ENCODE measurements around the gene GPX8.

Gene GPX8

GRCh38 chr5:55136521-55136920, 23.4 kb upstream of the GPX8 start:
- Histone ChIP-seq H3K9me3 (ENCODE audit: control extremely low read depth in 1 of 5, control insufficient read depth in 4 of 5, insufficient read depth in 2 of 5, low read depth in 1 of 5, low read length in 4 of 5) (peaks cover 0 to 2% (median 0%) of the 10 kb centered on the region in 5 experiments), H3K27me3 (replicated peaks in 2 of 5; ENCODE audit: control insufficient read depth in 4 of 5, insufficient read depth in 5 of 5, low read length in 4 of 5) (no peaks in the 10 kb centered on the region), H3K4me3 (ENCODE audit: control insufficient read depth in 1 of 7, extremely low read depth in 1 of 7, insufficient read depth in 4 of 7, low read depth in 2 of 7, low read length in 6 of 7) (no peak overlapping the region), H3K27ac (ENCODE audit: insufficient read depth in 1 of 2, low read depth in 1 of 2, low read length in 2 of 2, poor library complexity in 1 of 2, severe bottlenecking in 2 of 2) (no peak overlapping the region), H3K36me3 (ENCODE audit: control insufficient read depth in 4 of 4, insufficient read depth in 4 of 4, low read length in 3 of 4) (no peaks in the 10 kb centered on the region), H3K4me1 (ENCODE audit: control extremely low read depth in 1 of 4, control insufficient read depth in 4 of 4, insufficient read depth in 4 of 4, low read length in 3 of 4) (no peaks in the 10 kb centered on the region)
- WGBS (ENCODE audit: insufficient coverage) = 100% methylated on average over 3 of the region's 3 CpGs
- ChIA-PET CTCF (interaction anchor here (3.1 kb wide), 1 partner anchor 10 kb away, joined by 8 read pairs; no protein-coding TSS in a partner anchor), POLR2A (no interaction called here)
- DNase-seq = no peak

DNA sequence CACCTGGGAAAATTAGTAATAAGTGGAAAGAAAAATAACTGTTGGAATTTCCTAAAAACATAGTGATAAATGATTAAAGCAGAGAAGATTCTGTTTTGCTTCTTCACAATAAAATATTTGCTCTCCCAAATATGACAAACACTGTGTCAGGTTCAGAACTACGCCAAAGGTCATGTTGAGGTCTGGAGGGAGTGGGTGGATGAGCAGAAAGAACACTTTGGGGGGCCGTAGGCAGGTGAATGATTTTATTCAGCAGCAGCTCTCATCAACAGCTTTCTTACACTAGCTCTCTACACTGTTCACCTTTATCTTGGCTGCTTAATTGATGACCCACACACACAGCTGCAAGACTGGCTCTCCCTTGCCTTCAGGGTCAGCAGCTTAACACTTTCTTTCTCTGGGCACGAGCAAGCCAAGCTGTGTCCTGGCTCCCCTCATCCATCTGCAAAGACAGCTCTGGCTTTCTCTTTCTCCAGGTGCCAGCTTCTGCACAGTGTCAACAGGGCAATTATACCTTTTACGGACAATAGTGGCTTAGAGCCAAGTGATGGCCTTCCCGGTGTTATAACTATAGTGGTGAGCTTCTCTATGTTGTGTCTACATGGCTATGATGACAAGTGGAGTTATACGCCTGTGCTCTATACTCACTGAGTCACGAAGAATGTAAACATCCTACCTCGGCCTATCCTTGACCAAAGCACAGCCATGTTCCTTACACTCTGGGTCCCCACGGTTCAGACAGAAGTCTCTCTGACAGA, 18.9 kb upstream of the GPX8 start:
- Histone ChIP-seq H3K27ac (ENCODE audit: insufficient read depth in 1 of 2, low read depth in 1 of 2, low read length in 2 of 2, poor library complexity in 1 of 2, severe bottlenecking in 2 of 2) (no peak overlapping the region), H3K27me3 (replicated peaks in 2 of 5; ENCODE audit: control insufficient read depth in 4 of 5, insufficient read depth in 5 of 5, low read length in 4 of 5) (peaks cover 0 to 3% (median 0%) of the 10 kb centered on the region in 5 experiments), H3K9me3 (ENCODE audit: control extremely low read depth in 1 of 5, control insufficient read depth in 4 of 5, insufficient read depth in 2 of 5, low read depth in 1 of 5, low read length in 4 of 5) (no peaks in the 10 kb centered on the region), H3K4me3 (ENCODE audit: control insufficient read depth in 1 of 7, extremely low read depth in 1 of 7, insufficient read depth in 4 of 7, low read depth in 2 of 7, low read length in 6 of 7) (no peak overlapping the region), H3K36me3 (ENCODE audit: control insufficient read depth in 4 of 4, insufficient read depth in 4 of 4, low read length in 3 of 4) (no peaks in the 10 kb centered on the region), H3K4me1 (ENCODE audit: control extremely low read depth in 1 of 4, control insufficient read depth in 4 of 4, insufficient read depth in 4 of 4, low read length in 3 of 4) (peaks cover 0 to under 1% (median 0%) of the 10 kb centered on the region in 4 experiments)
- POLR2A ChIA-PET = no interaction called here
- DNase-seq = no peak
- CTCF ChIA-PET = interaction anchor here (1.2 to 2.0 kb wide), 3 partner anchors 30 to 236 kb away, joined by 3 to 6 read pairs (median 5); no protein-coding TSS in a partner anchor
- WGBS (ENCODE audit: insufficient coverage) = 100% methylated on average over 5 of the region's 9 CpGs

DNA sequence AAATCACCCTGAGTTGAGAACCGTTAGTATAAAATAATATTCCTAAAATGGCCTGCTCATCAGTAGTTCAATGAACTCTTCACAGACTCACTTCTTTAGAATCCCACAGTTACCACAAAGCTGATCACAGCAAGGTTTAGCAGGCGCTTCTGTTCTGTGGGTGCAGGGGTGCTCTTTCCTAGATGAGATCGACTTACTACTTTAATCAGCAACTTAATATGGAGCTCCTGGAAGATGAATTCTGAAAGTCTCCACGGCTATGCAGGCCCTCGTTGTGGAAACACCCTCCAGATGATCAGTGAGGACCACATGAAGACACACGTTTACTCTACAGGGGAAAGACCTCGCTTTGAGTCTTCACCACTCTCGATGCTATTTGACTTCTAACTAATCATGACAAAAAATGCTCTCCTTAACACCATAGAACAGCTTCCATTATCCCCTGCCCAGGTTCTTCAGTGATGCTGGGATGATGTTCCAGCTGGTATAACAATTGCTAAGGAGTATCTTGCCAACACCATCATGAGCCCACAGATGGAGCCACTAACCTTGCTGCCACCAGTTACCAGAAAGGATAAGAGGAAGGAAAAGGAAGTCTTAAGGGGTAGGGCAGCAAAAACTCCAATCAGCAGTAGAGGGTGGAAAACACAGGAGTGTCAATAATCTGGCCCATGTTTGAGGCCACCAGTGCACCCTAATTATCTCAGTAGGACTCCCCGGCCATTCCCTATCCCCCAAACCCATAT, 17.9 kb upstream of the GPX8 start:
- no peak overlapping the region for H3K27ac ChIP-seq (ENCODE audit: insufficient read depth in 1 of 2, low read depth in 1 of 2, low read length in 2 of 2, poor library complexity in 1 of 2, severe bottlenecking in 2 of 2)
- ChIA-PET POLR2A (interaction anchor here (0.7 kb wide), 1 partner anchor 223 kb away, joined by 3 read pairs; no protein-coding TSS in a partner anchor), CTCF (interaction anchor here (0.7 to 2.0 kb wide), 4 partner anchors 29 to 237 kb away, joined by 3 to 6 read pairs (median 4); no protein-coding TSS in a partner anchor)
- 95% methylated on average over 7 of the region's 9 CpGs for WGBS (ENCODE audit: insufficient coverage)
- peaks cover 0 to 5% (median 2%) of the 10 kb centered on the region in 4 experiments for H3K4me1 ChIP-seq (ENCODE audit: control extremely low read depth in 1 of 4, control insufficient read depth in 4 of 4, insufficient read depth in 4 of 4, low read length in 3 of 4)
- H3K27me3 ChIP-seq (replicated peaks in 2 of 5; ENCODE audit: control insufficient read depth in 4 of 5, insufficient read depth in 5 of 5, low read length in 4 of 5) = peaks cover 0 to 3% (median 0%) of the 10 kb centered on the region in 5 experiments
- no peak overlapping the region for H3K4me3 ChIP-seq (ENCODE audit: control insufficient read depth in 1 of 7, extremely low read depth in 1 of 7, insufficient read depth in 4 of 7, low read depth in 2 of 7, low read length in 6 of 7)
- no peaks in the 10 kb centered on the region for H3K9me3 ChIP-seq (ENCODE audit: control extremely low read depth in 1 of 5, control insufficient read depth in 4 of 5, insufficient read depth in 2 of 5, low read depth in 1 of 5, low read length in 4 of 5)
- no peak for DNase-seq
- H3K36me3 ChIP-seq (ENCODE audit: control insufficient read depth in 4 of 4, insufficient read depth in 4 of 4, low read length in 3 of 4) = no peaks in the 10 kb centered on the region

GRCh38 chr5:55143624-55144023, 16.3 kb upstream of the GPX8 start:
- 100% methylated on average over 4 of the region's 4 CpGs for WGBS (ENCODE audit: insufficient coverage)
- Histone ChIP-seq H3K36me3 (ENCODE audit: control insufficient read depth in 4 of 4, insufficient read depth in 4 of 4, low read length in 3 of 4) (no peaks in the 10 kb centered on the region), H3K4me1 (ENCODE audit: control extremely low read depth in 1 of 4, control insufficient read depth in 4 of 4, insufficient read depth in 4 of 4, low read length in 3 of 4) (peaks cover 0 to 5% (median 2%) of the 10 kb centered on the region in 4 experiments), H3K9me3 (ENCODE audit: control extremely low read depth in 1 of 5, control insufficient read depth in 4 of 5, insufficient read depth in 2 of 5, low read depth in 1 of 5, low read length in 4 of 5) (no peaks in the 10 kb centered on the region), H3K27me3 (replicated peaks in 2 of 5; ENCODE audit: control insufficient read depth in 4 of 5, insufficient read depth in 5 of 5, low read length in 4 of 5) (peaks cover 0 to 3% (median 0%) of the 10 kb centered on the region in 5 experiments), H3K4me3 (ENCODE audit: control insufficient read depth in 1 of 7, extremely low read depth in 1 of 7, insufficient read depth in 4 of 7, low read depth in 2 of 7, low read length in 6 of 7) (no peak overlapping the region), H3K27ac (ENCODE audit: insufficient read depth in 1 of 2, low read depth in 1 of 2, low read length in 2 of 2, poor library complexity in 1 of 2, severe bottlenecking in 2 of 2) (no peak overlapping the region)
- ChIA-PET POLR2A (interaction anchor here (0.6 kb wide), 1 partner anchor 38 kb away, joined by 3 read pairs; no protein-coding TSS in a partner anchor), CTCF (interaction anchor here (1.2 to 2.8 kb wide), 5 partner anchors 18 to 238 kb away, joined by 3 to 6 read pairs (median 4); no protein-coding TSS in a partner anchor)
- no peak for DNase-seq

DNA sequence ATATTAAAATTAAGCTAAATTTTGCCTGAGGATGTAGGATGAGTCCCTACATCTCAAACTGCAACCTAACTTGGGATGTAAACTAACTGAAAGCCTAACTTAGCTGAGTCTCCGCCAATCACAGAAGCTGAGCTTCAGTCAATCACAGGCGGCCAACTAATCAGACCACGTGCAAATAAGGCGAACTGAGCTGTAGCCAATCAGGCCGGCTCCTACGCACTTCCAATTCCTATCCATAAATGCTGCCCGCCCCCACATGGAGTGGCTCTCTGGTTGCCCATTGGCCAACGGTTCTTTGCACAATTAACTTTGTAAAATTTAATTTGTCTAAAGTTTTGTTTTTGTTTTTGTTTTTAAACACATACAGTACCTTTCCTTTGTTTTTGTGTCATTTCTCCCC, 13.9 kb upstream of the GPX8 start:
- POLR2A ChIA-PET = no interaction called here
- H3K4me3 ChIP-seq (ENCODE audit: control insufficient read depth in 1 of 7, extremely low read depth in 1 of 7, insufficient read depth in 4 of 7, low read depth in 2 of 7, low read length in 6 of 7) = no peak overlapping the region
- H3K4me1 ChIP-seq (ENCODE audit: control extremely low read depth in 1 of 4, control insufficient read depth in 4 of 4, insufficient read depth in 4 of 4, low read length in 3 of 4) = peaks cover 0 to 5% (median 2%) of the 10 kb centered on the region in 4 experiments
- no peaks in the 10 kb centered on the region for H3K36me3 ChIP-seq (ENCODE audit: control insufficient read depth in 4 of 4, insufficient read depth in 4 of 4, low read length in 3 of 4)
- WGBS (ENCODE audit: insufficient coverage) = 89% methylated on average over 6 of the region's 8 CpGs
- no peak for DNase-seq
- H3K27me3 ChIP-seq (replicated peaks in 2 of 5; ENCODE audit: control insufficient read depth in 4 of 5, insufficient read depth in 5 of 5, low read length in 4 of 5) = peaks cover 0 to 3% (median 0%) of the 10 kb centered on the region in 5 experiments
- H3K27ac ChIP-seq (ENCODE audit: insufficient read depth in 1 of 2, low read depth in 1 of 2, low read length in 2 of 2, poor library complexity in 1 of 2, severe bottlenecking in 2 of 2) = no peak overlapping the region
- H3K9me3 ChIP-seq (ENCODE audit: control extremely low read depth in 1 of 5, control insufficient read depth in 4 of 5, insufficient read depth in 2 of 5, low read depth in 1 of 5, low read length in 4 of 5) = no peaks in the 10 kb centered on the region
- CTCF ChIA-PET = interaction anchor here (0.7 to 2.8 kb wide), 23 partner anchors 9 to 629 kb away, joined by 3 to 25 read pairs (median 5); partner anchors contain the start of gene GPX8

- Histone ChIP-seq H3K4me3 (ENCODE audit: control insufficient read depth in 1 of 7, extremely low read depth in 1 of 7, insufficient read depth in 4 of 7, low read depth in 2 of 7, low read length in 6 of 7) (no peak overlapping the region), H3K4me1 (ENCODE audit: control extremely low read depth in 1 of 4, control insufficient read depth in 4 of 4, insufficient read depth in 4 of 4, low read length in 3 of 4) (peaks cover 0 to 5% (median 2%) of the 10 kb centered on the region in 4 experiments)
- POLR2A ChIA-PET = no interaction called here
Observed at GRCh38 chr5:55146543-55147151, 13.3 kb upstream of the GPX8 start.

More at GRCh38 chr5:55146543-55147151, 13.3 kb upstream of the GPX8 start:
- no peaks in the 10 kb centered on the region for H3K36me3 ChIP-seq (ENCODE audit: control insufficient read depth in 4 of 4, insufficient read depth in 4 of 4, low read length in 3 of 4)
- H3K27me3 ChIP-seq (replicated peaks in 2 of 5; ENCODE audit: control insufficient read depth in 4 of 5, insufficient read depth in 5 of 5, low read length in 4 of 5) = peaks cover 0 to 3% (median 0%) of the 10 kb centered on the region in 5 experiments
- H3K9me3 ChIP-seq (ENCODE audit: control extremely low read depth in 1 of 5, control insufficient read depth in 4 of 5, insufficient read depth in 2 of 5, low read depth in 1 of 5, low read length in 4 of 5) = no peaks in the 10 kb centered on the region
- no peak overlapping the region for H3K27ac ChIP-seq (ENCODE audit: insufficient read depth in 1 of 2, low read depth in 1 of 2, low read length in 2 of 2, poor library complexity in 1 of 2, severe bottlenecking in 2 of 2)
- peak; percentile 84 to 90 (median 86) for DNase-seq
- 0% methylated on average over 6 of the region's 11 CpGs for WGBS (ENCODE audit: insufficient coverage)
- CTCF ChIA-PET = interaction anchor here (0.5 to 2.8 kb wide), 22 partner anchors 10 to 704 kb away, joined by 3 to 25 read pairs (median 4); no protein-coding TSS in a partner anchor
